GM13977 (cell line): ENCODE results near the gene IFITM1.

ENCODE experiments used
- DNase-seq: peaks from one replicate; pipeline ENCODE4 v3.0.0; 2012; ENCODE audit warnings: low spot score
- in situ Hi-C: fragments of 300-500 bp; cut with MboI; formaldehyde crosslinking; loops from one replicate; pipeline ENCODE4 v1.12.0; 2022; ENCODE audit warnings: low sequenced_read_pairs, low pct_unique_long_range_greater_than_20kb, mixed read lengths, inconsistent platforms; ENCODE audit not compliant: unreplicated experiment
- TF ChIP-seq, protein P1 (sequence below): IDR thresholded peaks from 2 replicates; pipeline ENCODE4 v1.5.1; 2012; ENCODE audit warnings: mild to moderate bottlenecking, control low read depth; ENCODE audit not compliant: insufficient read depth; ENCODE audit errors: extremely low read depth, missing control alignments

Gene IFITM1

GRCh38 chr11:287821-288477, 25.9 kb upstream of the IFITM1 start:
- in situ Hi-C loops, result no loop called here
- no peak for DNase-seq
- TF ChIP-seq, protein P1, sequence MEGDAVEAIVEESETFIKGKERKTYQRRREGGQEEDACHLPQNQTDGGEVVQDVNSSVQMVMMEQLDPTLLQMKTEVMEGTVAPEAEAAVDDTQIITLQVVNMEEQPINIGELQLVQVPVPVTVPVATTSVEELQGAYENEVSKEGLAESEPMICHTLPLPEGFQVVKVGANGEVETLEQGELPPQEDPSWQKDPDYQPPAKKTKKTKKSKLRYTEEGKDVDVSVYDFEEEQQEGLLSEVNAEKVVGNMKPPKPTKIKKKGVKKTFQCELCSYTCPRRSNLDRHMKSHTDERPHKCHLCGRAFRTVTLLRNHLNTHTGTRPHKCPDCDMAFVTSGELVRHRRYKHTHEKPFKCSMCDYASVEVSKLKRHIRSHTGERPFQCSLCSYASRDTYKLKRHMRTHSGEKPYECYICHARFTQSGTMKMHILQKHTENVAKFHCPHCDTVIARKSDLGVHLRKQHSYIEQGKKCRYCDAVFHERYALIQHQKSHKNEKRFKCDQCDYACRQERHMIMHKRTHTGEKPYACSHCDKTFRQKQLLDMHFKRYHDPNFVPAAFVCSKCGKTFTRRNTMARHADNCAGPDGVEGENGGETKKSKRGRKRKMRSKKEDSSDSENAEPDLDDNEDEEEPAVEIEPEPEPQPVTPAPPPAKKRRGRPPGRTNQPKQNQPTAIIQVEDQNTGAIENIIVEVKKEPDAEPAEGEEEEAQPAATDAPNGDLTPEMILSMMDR, result no peak

DNA sequence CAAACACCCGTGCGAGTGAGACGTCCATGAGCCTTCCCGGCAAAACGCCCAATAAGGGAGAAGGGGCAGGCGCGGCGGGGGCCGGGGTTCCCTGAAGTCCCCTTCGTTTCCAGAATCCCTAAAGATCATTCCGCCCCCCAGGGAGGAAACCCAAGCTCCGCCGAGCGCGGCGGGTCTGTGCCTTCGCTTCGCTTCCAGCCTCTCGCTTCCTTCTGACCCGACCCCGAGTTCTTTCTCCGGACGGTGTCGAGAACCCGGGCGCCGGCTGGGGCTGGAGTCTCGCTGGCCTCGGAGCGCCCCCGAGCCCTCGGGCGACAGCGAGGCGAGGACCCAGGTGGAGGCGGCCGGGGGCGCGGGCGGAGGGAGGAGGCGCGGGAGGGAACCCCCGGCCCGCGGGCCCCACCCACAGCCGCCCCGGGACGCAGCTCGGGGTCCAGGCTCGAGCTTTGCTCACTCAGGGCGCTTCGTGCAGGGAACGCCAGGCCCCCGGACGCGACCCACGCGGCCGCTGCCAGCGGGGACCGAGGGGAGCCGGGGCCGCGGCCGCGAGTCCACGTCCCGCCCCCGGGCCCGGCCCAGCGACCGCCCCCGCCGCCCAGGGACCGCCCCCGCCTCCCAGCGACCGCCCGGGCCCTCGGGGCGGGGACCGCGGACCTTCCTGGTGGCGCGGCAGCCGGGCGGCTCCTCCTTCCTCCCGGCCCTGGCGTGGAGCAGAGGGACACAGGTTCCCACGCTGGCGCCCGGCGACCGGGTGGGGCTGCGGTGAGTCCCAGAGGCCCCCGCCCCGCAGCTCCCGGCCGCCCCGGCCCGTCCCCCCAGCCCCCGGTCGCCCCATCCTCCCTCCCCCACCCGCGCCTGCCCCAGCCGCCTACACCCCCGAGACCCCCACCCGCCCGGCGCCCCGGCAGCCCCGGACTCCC, 25.1 kb upstream of the IFITM1 start, which contains the start of gene PGGHG:
PGGHG (plus strand) TSS at position 649 of the 920 bp plus-strand sequence. CDS start 691 bp downstream, outside the sequence.
- DNase-seq, result peak; percentile 95
- TF ChIP-seq, protein P1, result no peak
- in situ Hi-C loops, result no loop called here

DNA sequence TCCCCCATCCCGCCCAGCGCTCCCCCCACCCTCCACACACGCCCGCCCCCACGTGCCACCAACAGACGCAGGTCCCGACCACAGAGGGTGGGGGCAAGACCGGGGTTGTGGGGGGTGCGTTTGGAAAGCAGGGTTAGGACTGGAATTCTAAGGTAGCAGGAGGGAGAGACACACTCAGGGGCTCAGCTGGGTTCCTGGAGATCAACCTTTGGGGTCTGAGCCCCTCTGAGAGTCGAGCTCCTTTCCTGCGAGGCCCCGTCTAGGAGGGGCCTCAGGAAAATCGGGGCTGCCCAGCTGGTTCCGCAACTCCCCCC, 24.5 kb upstream of the IFITM1 start:
- DNase-seq, result no peak
- in situ Hi-C loops, result no loop called here
- TF ChIP-seq, protein P1, result no peak

GRCh38 chr11:289712-290620, 23.9 kb upstream of the IFITM1 start:
- peak; percentile 59 for DNase-seq
- TF ChIP-seq, protein P1, result no peak
- in situ Hi-C loops, result no loop called here

DNA sequence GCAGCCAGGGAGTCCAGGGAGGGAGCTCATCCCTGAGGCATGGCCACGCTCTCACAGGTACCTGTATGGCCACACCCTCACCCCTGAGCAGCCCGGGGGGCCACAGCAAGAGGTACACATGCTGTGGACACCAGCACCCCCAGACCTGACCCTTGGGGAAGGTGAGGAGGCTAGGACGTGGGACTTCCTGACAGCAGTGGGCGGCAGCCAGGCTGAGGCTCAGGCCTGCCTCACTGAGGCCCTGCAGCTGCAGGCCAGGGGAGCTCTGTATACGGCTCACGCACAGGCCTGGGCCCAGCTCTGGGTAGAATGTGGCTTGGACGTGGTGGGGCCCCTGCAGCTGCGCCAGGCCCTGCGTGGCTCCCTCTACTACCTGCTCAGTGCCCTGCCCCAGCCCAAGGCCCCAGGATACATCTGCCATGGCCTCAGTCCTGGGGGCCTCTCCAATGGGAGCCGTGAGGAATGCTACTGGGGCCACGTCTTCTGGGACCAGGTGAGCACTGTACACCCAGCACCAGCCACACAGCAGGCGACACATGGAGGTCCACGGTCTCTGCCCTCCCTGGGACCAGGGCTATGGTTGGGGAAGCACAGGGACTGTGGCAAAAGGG, 23.1 kb upstream of the IFITM1 start:
- TF ChIP-seq, protein P1, result no peak
- no peak for DNase-seq
- in situ Hi-C loops, result no loop called here
